Ovary (tissue), 9 donors: Measurements from ENCODE around the gene C6orf47. TPM values are rescaled to one million over a fixed set of nuclear protein-coding genes. Genes with fewer than 3 reads are reported as not detected.

Experiments
- DNase-seq, 5 donors: peaks; one replicate each; pipeline ENCODE4 v3.0.0-alpha.2; 2019 to 2020
- H3K27ac ChIP-seq, 2 donors: fragments of 200-600 bp; one replicate each; pipeline versions ENCODE4 v1.5.1 to v1.8.0; 2019 to 2022
- H3K27me3 ChIP-seq: fragments of 200-600 bp; one replicate; pipeline ENCODE4 v1.8.0; 2022
- H3K36me3 ChIP-seq: fragments of 200-600 bp; sonication (generic); one replicate; pipeline ENCODE4 v1.5.1; 2019
- H3K4me1 ChIP-seq: one replicate; pipeline ENCODE4 v1.8.1; 2013; ENCODE audit warnings: mild to moderate bottlenecking, moderate library complexity; ENCODE audit not compliant: insufficient read depth
- H3K4me3 ChIP-seq: fragments of 200-600 bp; sonication (generic); one replicate; pipeline ENCODE4 v1.5.1; 2017
- H3K9me3 ChIP-seq, 2 donors: fragments of 200-600 bp in 1 of 2; sonication (generic) in 1 of 2; one replicate each; pipeline versions ENCODE4 v1.5.1 to v1.8.1; 2013 to 2019; ENCODE audit warnings: mild to moderate bottlenecking in 1 of 2, moderate library complexity in 1 of 2
- EP300 ChIP-seq: sonication (generic); formaldehyde crosslinking; IDR thresholded peaks from one replicate; pipeline ENCODE4 v1.6.1; 2017; ENCODE audit warnings: antibody characterized with exemption
- POLR2A ChIP-seq: fragments of 450-650 bp; IDR thresholded peaks from one replicate; pipeline ENCODE4 v1.6.1; 2017; ENCODE audit warnings: antibody characterized with exemption, mild to moderate bottlenecking, moderate library complexity
- WGBS, 3 donors: extraction: QIAGEN DNeasy Blood & Tissue Kit in 1 of 3; methylation state at CpG; one replicate each; pipeline versions ENCODE4 v1.1.5 to v1.1.7; 2013 to 2017; 5-methylcytosine and 5-hydroxymethylcytosine counted together
- intact Hi-C, 4 donors: fragments of 100-400 bp; cut with DNase I; formaldehyde crosslinking; loops; one replicate each; pipeline versions ENCODE4 v1.11.0 to v1.15.1; 2022 to 2023
- polyA plus RNA-seq, 2 donors: library from polyadenylated mRNA; stranded (reverse); fragments of 200-250 nt in 1 of 2; fragments of 350-450 nt in 1 of 2; fragmentation: Illumina TruSeq in 1 of 2; extraction: RNeasy Lipid Tissue Mini Kit (QIAGEN cat#74804) in 1 of 2; gene quantifications; one replicate each; pipeline ENCODE4 v1.2.3, GENCODE V29; 2013 to 2014
- total RNA-seq, 7 donors: library from RNA; depleted of rRNA in 2 of 7; stranded (reverse); fragments of >200 nt in 2 of 7; fragmentation: NEBNext Ultra II Directional in 3 of 7; extraction: Animal tissue kit (Norgen Biotek cat#: 25700) in 3 of 7; gene quantifications; one replicate each; pipeline versions ENCODE4 v1.1.0 to v1.2.4, GENCODE V29; 2016 to 2023
- TF ChIP-seq, protein P1 (sequence below), 3 donors: fragments of 450-650 bp in 2 of 3; fragments of 200-600 bp in 1 of 3; IDR thresholded peaks; one replicate each; pipeline versions ENCODE4 v1.5.1 to v1.8.0; 2016 to 2022; ENCODE audit warnings: antibody characterized with exemption in 3 of 3, mild to moderate bottlenecking in 1 of 3
- donor health status: DM: no; HTN: no; CAD: no; lungs with moderate emphysema.
- donor health status: DM: no; HTN: no; CAD: no.
- donor health status: Bipolar disorder and iron deficiency.
- donor health status: DM: yes; HTN: yes; CAD: no.
- donor health status: DM: no; HTN: no; CAD: no.
- donor health status: DM: yes; HTN: yes; CAD: no.

The C6orf47 gene
- total and polyA plus RNA-seq, 9 donors: 13.9 to 26.2 (median 19.7) TPM

- H3K36me3 ChIP-seq: no peaks in the 10 kb centered on the region
- no peaks in the 10 kb centered on the region for H3K27me3 ChIP-seq
- H3K9me3 ChIP-seq: no peaks in the 10 kb centered on the region
- no peak within 1 kb of the TSS for H3K4me3 ChIP-seq
- intact Hi-C loops: no loop called here
- TF ChIP-seq, protein P1, sequence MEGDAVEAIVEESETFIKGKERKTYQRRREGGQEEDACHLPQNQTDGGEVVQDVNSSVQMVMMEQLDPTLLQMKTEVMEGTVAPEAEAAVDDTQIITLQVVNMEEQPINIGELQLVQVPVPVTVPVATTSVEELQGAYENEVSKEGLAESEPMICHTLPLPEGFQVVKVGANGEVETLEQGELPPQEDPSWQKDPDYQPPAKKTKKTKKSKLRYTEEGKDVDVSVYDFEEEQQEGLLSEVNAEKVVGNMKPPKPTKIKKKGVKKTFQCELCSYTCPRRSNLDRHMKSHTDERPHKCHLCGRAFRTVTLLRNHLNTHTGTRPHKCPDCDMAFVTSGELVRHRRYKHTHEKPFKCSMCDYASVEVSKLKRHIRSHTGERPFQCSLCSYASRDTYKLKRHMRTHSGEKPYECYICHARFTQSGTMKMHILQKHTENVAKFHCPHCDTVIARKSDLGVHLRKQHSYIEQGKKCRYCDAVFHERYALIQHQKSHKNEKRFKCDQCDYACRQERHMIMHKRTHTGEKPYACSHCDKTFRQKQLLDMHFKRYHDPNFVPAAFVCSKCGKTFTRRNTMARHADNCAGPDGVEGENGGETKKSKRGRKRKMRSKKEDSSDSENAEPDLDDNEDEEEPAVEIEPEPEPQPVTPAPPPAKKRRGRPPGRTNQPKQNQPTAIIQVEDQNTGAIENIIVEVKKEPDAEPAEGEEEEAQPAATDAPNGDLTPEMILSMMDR (IDR thresholded peaks at IDR 0.05): no peak
- TF ChIP-seq EP300: no peak
- TF ChIP-seq POLR2A: no peak
- H3K27ac ChIP-seq: no peak within 1 kb of the TSS
- no peak for DNase-seq
- 41 to 49% (median 43%) methylated on average over 3 of the region's 3 CpGs for WGBS, 3 donors
- H3K4me1 ChIP-seq: peaks cover 7% of the 10 kb centered on the region
Measured at GRCh38 chr6:31706599-31706998, 46.0 kb upstream of the C6orf47 start, which contains the start of gene LY6G6F. Gene LY6G6F, plus strand, starts transcription at chr6:31706866. Its CDS starts 41 bp downstream, at chr6:31706907.

GRCh38 chr6:31705931-31706330 is 45.4 kb upstream of the C6orf47 start:
- intact Hi-C loops: no loop called here
- no peaks in the 10 kb centered on the region for H3K9me3 ChIP-seq
- H3K27me3 ChIP-seq: no peaks in the 10 kb centered on the region
- WGBS, 3 donors: 75 to 82% (median 76%) methylated on average over 6 of the region's 6 CpGs
- H3K4me3 ChIP-seq: no peak overlapping the region
- peaks cover 11% of the 10 kb centered on the region for H3K4me1 ChIP-seq
- TF ChIP-seq, protein P1 (IDR thresholded peaks at IDR 0.05): no peak
- TF ChIP-seq EP300 (no peak), POLR2A (no peak)
- no peak for DNase-seq
- no peak overlapping the region for H3K27ac ChIP-seq
- H3K36me3 ChIP-seq: no peaks in the 10 kb centered on the region

GRCh38 chr6:31702819-31703716 is 42.5 kb upstream of the C6orf47 start, which contains the start of gene ABHD16A:
Gene ABHD16A, minus strand, starts transcription at chr6:31703324. Its CDS starts 43 bp downstream, at chr6:31703281.
- H3K27ac ChIP-seq: peak within 1 kb of the TSS; percentile 87 to 99
- H3K36me3 ChIP-seq: no peaks in the 10 kb centered on the region
- TF ChIP-seq POLR2A: peak; percentile 98
- no peak for TF ChIP-seq EP300
- TF ChIP-seq, protein P1 (IDR thresholded peaks at IDR 0.05): peak in 2 of 3 donors; percentile 19 to 35
- H3K27me3 ChIP-seq: no peaks in the 10 kb centered on the region
- H3K4me3 ChIP-seq: peak within 1 kb of the TSS; percentile 58
- WGBS, 3 donors: 0 to 1% (median 1%) methylated on average over 54 of the region's 54 CpGs
- H3K9me3 ChIP-seq: no peaks in the 10 kb centered on the region
- DNase-seq: peak; percentile 98 to 99 (median 99)
- intact Hi-C loops: loop anchor here in 1 of 4 donors (2.0 kb wide), 1 partner anchor 26 kb away; the partner anchor contains the start of gene DDAH2
- H3K4me1 ChIP-seq: peaks cover 11% of the 10 kb centered on the region

- no peaks in the 10 kb centered on the region for H3K36me3 ChIP-seq
- intact Hi-C loops: loop anchor here in 1 of 4 donors (2.0 kb wide), 1 partner anchor 26 kb away; the partner anchor contains the start of gene DDAH2
- H3K27ac ChIP-seq: peak overlapping the region; percentile 87 to 99
- no peaks in the 10 kb centered on the region for H3K9me3 ChIP-seq
- TF ChIP-seq, protein P1 (IDR thresholded peaks at IDR 0.05): no peak
- TF ChIP-seq POLR2A (no peak), EP300 (no peak)
- H3K4me1 ChIP-seq: peaks cover 11% of the 10 kb centered on the region
- DNase-seq: no peak
- H3K27me3 ChIP-seq: no peaks in the 10 kb centered on the region
- 0% methylated on average over 10 of the region's 10 CpGs for WGBS, 3 donors
- H3K4me3 ChIP-seq: peak overlapping the region; percentile 58
Measured at GRCh38 chr6:31702405-31702818, 41.8 kb upstream of the C6orf47 start.
